Heart right ventricle (tissue), 16 donors: ENCODE measurements around the gene CHEK1. TPM values are rescaled to one million over a fixed set of nuclear protein-coding genes. Genes with fewer than 3 reads are reported as not detected.

Experiments
- ATAC-seq, 8 donors: fragments of 200-7000 bp; cut with Tn5 transposase; one replicate each; pipeline ENCODE4 v1.9.1; 2020; ENCODE audit warnings: mild to moderate bottlenecking in 8 of 8, moderate library complexity in 8 of 8, moderate number of reproducible peaks in 1 of 8
- DNase-seq, 2 donors: peaks; one replicate each; pipeline ENCODE4 v3.0.0-alpha.2; 2020
- H3K27ac ChIP-seq, 10 donors: fragments of 200-600 bp; sonication (generic) in 2 of 10; one replicate each; pipeline versions ENCODE4 v1.5.0 to v1.8.0; 2020 to 2022; ENCODE audit warnings: mild to moderate bottlenecking in 3 of 10
- H3K27me3 ChIP-seq, 7 donors: fragments of 200-600 bp; one replicate each; pipeline ENCODE4 v1.8.0; 2021 to 2022; ENCODE audit warnings: mild to moderate bottlenecking in 2 of 7
- H3K36me3 ChIP-seq, 9 donors: fragments of 200-600 bp; sonication (generic) in 1 of 9; one replicate each; pipeline versions ENCODE4 v1.5.0 to v1.8.0; 2020 to 2022; ENCODE audit warnings: mild to moderate bottlenecking in 2 of 9
- H3K4me1 ChIP-seq, 9 donors: fragments of 200-600 bp; sonication (generic) in 1 of 9; one replicate each; pipeline versions ENCODE4 v1.5.0 to v1.8.0; 2020 to 2022; ENCODE audit warnings: mild to moderate bottlenecking in 4 of 9
- H3K4me3 ChIP-seq, 10 donors: fragments of 200-600 bp; sonication (generic) in 2 of 10; one replicate each; pipeline versions ENCODE4 v1.5.0 to v1.8.0; 2020 to 2022; ENCODE audit warnings: mild to moderate bottlenecking in 7 of 10, moderate library complexity in 2 of 10
- H3K9me3 ChIP-seq, 11 donors: fragments of 200-600 bp in 10 of 11; sonication (generic) in 2 of 11; one replicate each; pipeline versions ENCODE4 v1.5.0 to v1.8.0; 2013 to 2022; ENCODE audit warnings: mild to moderate bottlenecking in 2 of 11, control low read depth in 1 of 11, moderate library complexity in 1 of 11
- WGBS, 2 donors: extraction: QIAGEN DNeasy Blood & Tissue Kit; methylation state at CpG; one replicate each; pipeline ENCODE4 v1.1.7; 2013; ENCODE audit warnings: inconsistent platforms in 1 of 2; 5-methylcytosine and 5-hydroxymethylcytosine counted together
- intact Hi-C, 10 donors: fragments of 100-400 bp; cut with DNase I; formaldehyde crosslinking; loops; one replicate each; pipeline versions ENCODE4 v1.11.1 to v1.14.2; 2022
- polyA plus RNA-seq, 2 donors: library from polyadenylated mRNA; stranded (reverse); fragments of 200-250 nt; gene quantifications; one replicate each; pipeline ENCODE4 v1.2.3, GENCODE V29; 2013
- total RNA-seq, 10 donors: library from RNA; stranded (reverse); fragmentation: NEBNext Ultra II Directional in 3 of 10; extraction: Animal tissue kit (Norgen Biotek cat#: 25700) in 3 of 10; gene quantifications; one replicate each; pipeline versions ENCODE4 v1.2.1 to v1.2.4, GENCODE V29; 2021 to 2023
- TF ChIP-seq, protein P1 (sequence below), 9 donors: fragments of 200-600 bp; sonication (generic) in 2 of 9; IDR thresholded peaks; one replicate each; pipeline versions ENCODE4 v1.5.0 to v1.8.0; 2021 to 2022; ENCODE audit warnings: antibody characterized with exemption in 9 of 9, mild to moderate bottlenecking in 5 of 9, moderate library complexity in 1 of 9
- donor health status: Arrhythmogenic right ventricular cardiomyopathy.
- donor health status: ischemic (EF 13 %, LVEDD 7.1; RV severe dilation, severe dysfunction).
- donor health status: healthy with polysubstance abuse.
- donor health status: DM: no; HTN: yes; CAD: no.
- donor health status: DM: no; HTN: no; CAD: no.
- donor health status: ischemic (EF 25% LVEDD 6.9; RV normal size, moderate dysfunction).
- donor health status: ischemic (EF 25% LVEDD 5.7; RV mildly dilated, moderate dysfunction).
- donor health status: healthy.
- donor health status: DM: yes; HTN: yes; CAD: no.
- donor health status: Ischemic cardiomyopathy.
- donor health status: ischemic (EF 35%, LVEDD 5.7; RV mildly dilated, moderate dysfunction).
- donor health status: nonischemic (EF 11% LVEDD 7.7; RV severe dilation, severe dysfunction).
- donor health status: DM: yes; HTN: yes; CAD: no.
- donor health status: PGD.
- donor health status: ischemic (EF 29% LVEDD 5.4; RV normal size, mild dysfunction).
- donor health status: nonischemic (EF 23%, LVEDD 6.1; RV moderate dilation, normal function).

The CHEK1 gene
- total and polyA plus RNA-seq, 12 donors = 0.64 to 3.8 (median 1.2) TPM

- no peak for DNase-seq
- TF ChIP-seq, protein P1, sequence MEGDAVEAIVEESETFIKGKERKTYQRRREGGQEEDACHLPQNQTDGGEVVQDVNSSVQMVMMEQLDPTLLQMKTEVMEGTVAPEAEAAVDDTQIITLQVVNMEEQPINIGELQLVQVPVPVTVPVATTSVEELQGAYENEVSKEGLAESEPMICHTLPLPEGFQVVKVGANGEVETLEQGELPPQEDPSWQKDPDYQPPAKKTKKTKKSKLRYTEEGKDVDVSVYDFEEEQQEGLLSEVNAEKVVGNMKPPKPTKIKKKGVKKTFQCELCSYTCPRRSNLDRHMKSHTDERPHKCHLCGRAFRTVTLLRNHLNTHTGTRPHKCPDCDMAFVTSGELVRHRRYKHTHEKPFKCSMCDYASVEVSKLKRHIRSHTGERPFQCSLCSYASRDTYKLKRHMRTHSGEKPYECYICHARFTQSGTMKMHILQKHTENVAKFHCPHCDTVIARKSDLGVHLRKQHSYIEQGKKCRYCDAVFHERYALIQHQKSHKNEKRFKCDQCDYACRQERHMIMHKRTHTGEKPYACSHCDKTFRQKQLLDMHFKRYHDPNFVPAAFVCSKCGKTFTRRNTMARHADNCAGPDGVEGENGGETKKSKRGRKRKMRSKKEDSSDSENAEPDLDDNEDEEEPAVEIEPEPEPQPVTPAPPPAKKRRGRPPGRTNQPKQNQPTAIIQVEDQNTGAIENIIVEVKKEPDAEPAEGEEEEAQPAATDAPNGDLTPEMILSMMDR (IDR thresholded peaks at IDR 0.05) = no peak
- H3K4me3 ChIP-seq = no peak overlapping the region
- H3K36me3 ChIP-seq = peaks cover 0 to 44% (median 24%) of the 10 kb centered on the region in 9 donors
- H3K9me3 ChIP-seq = no peaks in the 10 kb centered on the region
- H3K4me1 ChIP-seq = peaks cover 4 to 38% (median 31%) of the 10 kb centered on the region in 9 donors
- 62 to 83% methylated on average over 3 of the region's 3 CpGs for WGBS, 2 donors
- no peak for ATAC-seq
- H3K27me3 ChIP-seq = no peaks in the 10 kb centered on the region
- intact Hi-C loops = loop anchor here in 1 of 10 donors (5.0 to 10.0 kb wide), 2 partner anchors 32 to 640 kb away; partner anchors contain the start of genes CCDC15 and CHEK1
- H3K27ac ChIP-seq = peak overlapping the region in 1 of 10 donors; percentile 15
Measured at GRCh38 chr11:125594958-125595357, 30.0 kb upstream of the CHEK1 start.

- H3K4me3 ChIP-seq = no peak overlapping the region
- no peak overlapping the region for H3K27ac ChIP-seq
- H3K4me1 ChIP-seq = peaks cover 0 to 5% (median under 1%) of the 10 kb centered on the region in 9 donors
- DNase-seq = no peak
- TF ChIP-seq, protein P1 (IDR thresholded peaks at IDR 0.05) = no peak
- intact Hi-C loops = no loop called here
- ATAC-seq = no peak
- WGBS, 2 donors = 96 to 99% methylated on average over 2 of the region's 2 CpGs
- H3K36me3 ChIP-seq = peaks cover 0 to 100% (median 74%) of the 10 kb centered on the region in 9 donors
- no peaks in the 10 kb centered on the region for H3K27me3 ChIP-seq
- no peaks in the 10 kb centered on the region for H3K9me3 ChIP-seq
Measured at GRCh38 chr11:125600663-125601062, 24.3 kb upstream of the CHEK1 start.

- intact Hi-C loops = no loop called here
- no peak overlapping the region for H3K4me3 ChIP-seq
- peaks cover 0 to 5% (median 0%) of the 10 kb centered on the region in 9 donors for H3K4me1 ChIP-seq
- ATAC-seq (peak in 1 of 8 donors; percentile 51), DNase-seq (no peak)
- 73 to 76% methylated on average over 3 of the region's 3 CpGs for WGBS, 2 donors
- H3K27ac ChIP-seq = no peak overlapping the region
- TF ChIP-seq, protein P1 (IDR thresholded peaks at IDR 0.05) = no peak
- no peaks in the 10 kb centered on the region for H3K27me3 ChIP-seq
- H3K36me3 ChIP-seq = peaks cover 3 to 100% (median 85%) of the 10 kb centered on the region in 9 donors
- no peaks in the 10 kb centered on the region for H3K9me3 ChIP-seq
Measured at GRCh38 chr11:125603207-125603606, 21.8 kb upstream of the CHEK1 start.

DNA sequence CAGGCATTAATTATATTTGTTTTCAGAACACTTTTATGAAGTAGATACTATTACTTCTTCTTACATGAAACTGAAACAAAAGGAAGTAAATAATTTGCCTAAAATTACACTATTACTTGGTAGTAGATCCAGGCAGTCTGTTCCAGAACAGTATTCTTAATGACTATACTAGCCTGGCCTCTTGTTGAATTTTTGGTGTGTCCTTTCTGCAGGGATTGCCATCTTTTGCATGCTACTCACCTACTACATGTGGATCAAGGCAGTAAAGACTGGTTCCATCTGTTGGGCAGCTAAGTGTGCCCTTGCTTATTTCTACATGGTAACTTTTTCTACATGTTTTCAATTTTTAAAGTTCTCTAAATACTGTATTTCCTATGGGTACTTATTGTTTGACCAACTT is 19.5 kb upstream of the CHEK1 start:
- intact Hi-C loops = loop anchor here in 1 of 10 donors (5.0 kb wide), 1 partner anchor 33 kb away; no protein-coding TSS in a partner anchor
- Histone ChIP-seq H3K9me3 (no peaks in the 10 kb centered on the region), H3K4me3 (no peak overlapping the region), H3K36me3 (peaks cover 3 to 100% (median 97%) of the 10 kb centered on the region in 9 donors), H3K27me3 (no peaks in the 10 kb centered on the region), H3K4me1 (peaks cover 0 to 5% (median 0%) of the 10 kb centered on the region in 9 donors), H3K27ac (no peak overlapping the region)
- ATAC-seq (no peak), DNase-seq (no peak)
- TF ChIP-seq, protein P1 (IDR thresholded peaks at IDR 0.05) = no peak
